NCI-H146 treated with DMSO at 0.1 percent for 48 hours (cell line): ENCODE data around the gene CEP104.

ENCODE experiments used
- DNase-seq: peaks from one replicate; lab custom pipeline; 2025; ENCODE audit not compliant: unreplicated experiment; lab: John Stamatoyannopoulos, UW

The CEP104 gene

GRCh38 chr1:3779912-3780416, 77.0 kb downstream of the CEP104 start:
- no peak for DNase-seq

DNA sequence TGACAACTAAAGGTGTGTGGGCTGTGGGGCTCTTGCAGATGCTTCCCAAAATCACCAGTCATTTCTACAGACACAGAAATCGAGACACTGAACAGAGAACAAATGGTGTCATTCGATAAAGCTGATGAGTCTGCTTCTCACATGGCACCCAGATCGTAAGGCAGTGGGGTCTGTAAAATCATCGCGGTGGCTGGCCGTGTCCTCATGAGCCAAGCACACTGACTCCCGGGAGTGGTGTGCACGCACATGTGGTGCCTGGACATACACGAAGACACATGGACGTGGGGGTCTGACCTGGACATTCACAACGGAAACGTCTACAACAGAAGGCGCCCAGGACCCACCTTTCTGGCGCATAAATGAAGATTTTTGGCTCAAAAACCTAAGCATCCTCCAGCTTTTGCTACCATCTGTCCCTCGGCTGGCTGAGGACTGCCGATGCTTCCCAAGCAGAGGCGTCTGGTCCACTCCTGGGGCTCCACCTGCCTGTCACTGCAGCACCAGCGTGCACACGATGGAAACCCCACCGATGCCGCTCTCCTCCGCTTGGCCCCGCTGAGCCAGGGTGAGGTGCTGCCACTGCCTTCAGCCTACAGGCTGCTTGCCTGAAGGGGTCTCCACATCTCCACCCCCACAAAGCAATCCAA, 77.6 kb downstream of the CEP104 start:
- DNase-seq, result no peak

DNA sequence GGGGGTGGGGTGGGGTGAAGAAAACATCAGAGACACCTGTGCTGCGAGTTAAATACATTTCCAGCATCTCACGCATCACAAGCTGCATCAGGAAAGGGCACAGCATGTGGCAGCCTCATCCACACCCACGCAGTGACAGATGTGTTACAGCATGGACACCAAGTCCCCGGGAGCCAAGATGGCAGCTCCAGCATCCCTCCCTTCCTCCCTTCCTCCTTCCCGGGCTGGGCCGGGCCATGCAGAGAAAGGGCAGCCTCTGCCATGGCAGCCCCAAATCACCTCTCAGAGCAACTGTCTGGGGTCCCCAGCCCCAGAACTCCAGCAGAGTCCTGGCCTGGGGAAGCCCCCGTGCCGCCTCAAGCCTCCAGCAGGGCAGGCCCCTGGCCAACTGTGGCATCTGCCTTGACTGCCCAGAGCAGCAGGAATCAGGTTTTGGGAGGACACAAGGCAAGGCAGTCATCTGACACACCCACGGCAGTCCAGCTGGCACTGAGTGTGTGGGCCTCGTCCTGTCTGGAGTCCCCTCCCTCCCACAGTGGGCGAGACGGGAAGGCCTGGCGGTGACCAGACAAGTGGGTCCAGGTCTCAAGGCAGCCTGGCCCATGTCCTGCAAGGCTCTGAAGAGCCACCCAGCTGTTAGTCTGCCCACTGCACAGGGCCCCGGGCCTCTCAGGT, 78.3 kb downstream of the CEP104 start:
- DNase-seq, result no peak

- no peak for DNase-seq
Measured at GRCh38 chr1:3777647-3778589, 79.1 kb downstream of the CEP104 start.

DNA sequence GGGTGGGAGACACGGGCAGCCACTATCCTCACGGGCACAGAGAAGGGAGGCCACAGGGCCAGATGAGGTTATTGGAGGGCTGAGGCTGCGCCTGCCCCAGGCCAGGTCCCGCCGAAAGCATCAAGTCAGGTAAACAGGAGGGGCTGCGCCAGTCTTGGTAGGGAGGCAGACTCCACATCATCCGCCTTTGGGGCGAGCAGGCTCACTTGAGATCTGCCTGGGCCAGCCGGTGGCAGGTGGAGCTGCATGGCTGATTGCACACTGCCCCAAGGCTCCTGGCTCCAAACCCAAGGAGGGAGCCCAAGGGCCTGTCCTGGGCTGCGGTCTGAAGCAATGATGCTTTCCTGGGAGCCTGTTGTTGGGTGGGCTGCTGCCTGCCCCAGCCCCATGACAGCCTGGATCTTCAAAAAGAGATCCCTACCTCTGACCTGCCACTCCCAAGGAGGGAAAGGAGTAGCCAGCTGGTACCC, 79.9 kb downstream of the CEP104 start:
- no peak for DNase-seq

DNA sequence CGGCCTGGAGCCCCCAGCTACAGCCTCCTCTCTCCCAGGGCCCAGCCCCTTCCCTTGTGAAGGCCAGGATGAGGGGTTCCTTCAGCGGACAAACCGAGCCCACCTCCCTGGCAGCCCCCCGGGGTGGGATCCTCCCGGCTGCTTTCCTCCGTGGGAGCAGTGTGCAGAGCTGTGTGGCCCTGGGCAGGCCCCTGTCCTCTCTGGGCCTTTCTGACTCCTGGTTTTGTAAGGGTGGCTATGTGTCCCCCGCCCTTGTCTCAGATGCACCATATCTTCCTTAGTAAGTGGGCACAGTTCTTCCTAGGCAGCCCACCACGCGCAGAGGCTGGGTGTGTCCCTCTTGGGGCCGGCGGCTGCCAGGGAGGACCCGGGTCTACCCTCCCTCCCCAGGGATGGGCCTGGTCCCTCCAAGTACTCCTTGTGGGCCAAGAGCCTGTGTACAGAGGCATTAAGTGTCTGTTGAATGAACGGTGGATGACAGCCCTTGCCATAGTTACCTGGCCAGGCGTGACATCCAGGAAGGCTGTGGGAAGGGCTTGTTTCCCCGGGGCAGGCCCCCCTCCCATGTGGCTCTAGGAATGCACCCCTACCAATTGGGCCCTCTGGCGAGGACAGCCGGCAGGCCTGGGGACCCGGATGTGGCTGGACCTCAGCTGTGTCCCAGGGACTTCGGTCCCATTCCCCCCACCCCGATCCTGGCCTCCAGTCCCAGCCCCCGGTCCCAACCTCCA, 80.6 kb downstream of the CEP104 start:
- no peak for DNase-seq

DNA sequence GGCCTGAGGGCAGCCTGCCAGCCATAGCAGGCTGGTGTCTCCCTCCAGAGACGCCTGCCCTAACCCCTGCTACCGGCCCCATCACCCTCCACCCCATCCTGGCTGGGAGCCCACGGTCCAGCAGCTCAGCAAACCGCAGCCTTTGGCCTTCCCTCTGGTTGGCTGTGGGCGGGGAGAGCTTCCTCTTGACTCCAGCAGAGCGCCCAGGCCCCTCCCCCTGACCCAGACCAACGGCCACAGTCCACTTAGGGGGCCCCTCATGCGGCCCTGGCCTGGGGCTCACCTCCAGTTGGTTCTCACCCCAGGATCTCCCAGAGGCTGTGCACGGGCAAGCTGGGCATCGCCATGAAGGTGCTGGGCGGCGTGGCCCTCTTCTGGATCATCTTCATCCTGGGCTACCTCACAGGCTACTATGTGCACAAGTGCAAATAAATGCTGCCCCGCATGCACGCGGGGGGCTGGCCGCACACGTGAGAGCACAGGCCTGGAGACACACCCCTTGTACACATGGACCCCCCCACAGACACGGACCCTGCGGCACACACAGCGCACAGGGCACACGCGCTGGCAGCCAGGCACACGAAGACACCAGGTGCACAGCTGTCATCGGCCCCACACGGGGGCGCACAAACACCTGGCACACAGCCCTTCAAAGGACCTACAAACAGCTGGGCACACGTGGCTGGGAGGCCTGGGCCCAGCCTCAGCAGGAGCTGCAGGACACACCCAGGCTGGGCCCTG, 81.4 kb downstream of the CEP104 start:
- peak; percentile 8 for DNase-seq

GRCh38 chr1:3774946-3775489, 82.0 kb downstream of the CEP104 start:
- no peak for DNase-seq

- no peak for DNase-seq
Measured at GRCh38 chr1:3774276-3774945, 82.6 kb downstream of the CEP104 start.

DNA sequence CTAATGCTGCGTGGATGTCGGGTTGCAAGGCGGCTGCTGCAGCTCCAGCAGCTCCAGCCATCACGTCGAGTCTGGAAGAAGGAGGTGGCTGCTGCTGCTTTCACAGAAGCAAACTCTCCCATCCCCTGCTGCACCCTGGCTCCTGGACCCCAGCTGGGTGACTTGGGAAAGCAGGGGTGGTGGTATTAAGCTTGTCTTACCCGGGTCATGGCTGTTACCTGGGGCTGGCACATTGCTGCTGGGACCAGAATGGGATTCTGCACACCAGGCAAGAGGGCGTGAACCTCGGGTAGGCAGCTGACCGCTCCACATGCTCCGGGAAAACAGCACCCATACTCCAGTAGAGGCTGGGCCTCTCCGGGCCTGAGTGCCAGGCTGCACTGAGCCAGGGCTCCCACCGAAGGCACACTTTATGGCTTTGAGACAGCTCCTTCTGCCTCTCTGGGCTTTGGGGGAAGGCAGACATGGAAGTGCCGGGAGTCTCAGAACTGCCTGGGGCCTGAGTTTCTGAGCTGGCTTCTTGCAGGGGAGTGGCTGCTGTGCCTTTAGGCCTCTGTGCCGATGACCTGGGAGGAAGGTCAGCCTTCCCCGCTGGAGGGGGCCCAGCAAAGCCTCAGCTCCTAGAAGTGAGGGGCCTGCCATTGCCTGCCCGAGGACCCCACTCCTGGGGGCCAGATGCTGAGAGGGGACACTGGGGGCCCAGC, 83.3 kb downstream of the CEP104 start:
- no peak for DNase-seq

DNA sequence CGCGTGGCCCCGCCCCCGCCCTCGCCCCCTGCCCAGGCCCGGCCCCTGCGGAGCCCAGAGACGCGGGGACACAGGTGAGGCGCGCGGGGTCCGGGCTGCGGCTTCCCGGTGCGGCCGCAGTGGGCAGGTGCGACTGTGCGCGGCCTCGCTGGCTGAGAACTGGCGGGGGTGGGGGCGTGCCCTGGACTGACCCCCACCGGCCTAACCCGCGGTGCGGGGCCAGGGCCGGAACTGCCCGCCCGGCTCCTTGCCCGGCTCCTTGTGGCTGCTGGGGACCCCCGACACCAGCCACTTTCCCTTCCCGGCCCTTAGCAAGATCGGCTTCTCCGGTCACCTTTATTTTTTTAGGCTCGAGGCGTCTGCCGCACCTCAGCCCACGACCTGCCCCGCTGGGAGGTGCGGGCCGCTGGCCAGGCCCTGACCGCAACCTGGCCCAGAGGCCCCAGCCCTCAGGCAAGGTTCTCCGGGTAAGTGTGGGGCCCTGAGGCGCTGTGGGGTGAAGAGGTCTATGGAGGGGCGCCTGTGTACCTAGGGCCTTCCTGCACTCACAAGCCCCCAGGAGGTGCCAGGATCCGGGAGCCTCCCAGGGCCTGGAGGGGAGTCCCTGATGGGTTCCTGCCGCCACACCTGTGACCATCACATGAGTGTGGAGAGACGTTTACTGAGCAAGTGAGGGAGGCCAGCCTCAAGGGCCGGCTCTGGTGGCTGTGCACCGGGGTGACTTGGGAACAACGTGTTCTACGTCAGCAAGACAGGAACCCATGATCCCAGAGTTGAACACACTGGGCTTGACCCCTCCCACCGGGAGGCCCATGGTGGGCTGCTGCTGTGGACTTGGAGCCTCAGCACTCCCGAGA, 84.1 kb downstream of the CEP104 start, which contains the start of gene SMIM1:
Gene SMIM1 (plus strand): TSS at position 35 of the 857 bp plus-strand sequence. CDS start 2,625 bp downstream, outside the sequence.
- DNase-seq, result no peak

GRCh38 chr1:3772027-3772714, 84.8 kb downstream of the CEP104 start:
- DNase-seq, result peak; percentile 28

- no peak for DNase-seq
Measured at GRCh38 chr1:3771108-3772026, 85.6 kb downstream of the CEP104 start.

DNA sequence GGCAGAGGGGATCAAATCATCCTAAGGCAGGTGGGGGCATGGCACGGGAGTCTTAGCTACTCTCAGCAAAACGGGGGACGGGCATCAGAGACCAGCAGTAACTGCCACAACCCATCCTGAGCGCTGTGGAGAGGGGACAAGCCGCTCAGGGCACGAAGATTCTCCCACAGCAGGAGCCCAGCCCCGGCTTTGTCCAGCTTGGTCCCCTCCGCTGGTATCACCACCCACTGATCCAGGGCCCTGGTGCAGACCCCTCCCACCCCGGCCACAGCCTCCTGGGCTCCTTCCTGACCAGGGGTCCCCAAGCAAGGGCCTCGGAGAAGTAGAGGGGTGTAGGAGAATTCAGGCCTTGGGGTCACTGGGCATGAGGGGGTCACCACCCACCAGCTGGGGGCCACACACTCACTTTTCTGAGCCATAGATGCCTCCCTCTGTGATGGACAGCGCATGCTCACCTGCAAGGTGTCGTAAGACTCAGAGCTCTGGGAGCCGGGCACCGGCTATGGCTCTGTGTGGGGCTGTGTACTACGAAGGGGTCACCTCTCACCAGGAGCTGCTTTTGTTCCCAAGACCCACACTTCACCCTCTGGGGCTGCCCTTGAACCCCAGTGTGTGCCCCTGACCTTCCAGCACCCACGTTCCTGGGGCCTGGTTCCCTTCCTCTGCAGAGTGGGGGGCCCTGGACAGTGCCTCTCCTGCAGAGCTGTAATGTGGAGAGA, 86.8 kb downstream of the CEP104 start:
- no peak for DNase-seq

- DNase-seq, result no peak
Measured at GRCh38 chr1:3768811-3769390, 88.1 kb downstream of the CEP104 start.
